ENCODE data around the gene DNAJC8.

DNA sequence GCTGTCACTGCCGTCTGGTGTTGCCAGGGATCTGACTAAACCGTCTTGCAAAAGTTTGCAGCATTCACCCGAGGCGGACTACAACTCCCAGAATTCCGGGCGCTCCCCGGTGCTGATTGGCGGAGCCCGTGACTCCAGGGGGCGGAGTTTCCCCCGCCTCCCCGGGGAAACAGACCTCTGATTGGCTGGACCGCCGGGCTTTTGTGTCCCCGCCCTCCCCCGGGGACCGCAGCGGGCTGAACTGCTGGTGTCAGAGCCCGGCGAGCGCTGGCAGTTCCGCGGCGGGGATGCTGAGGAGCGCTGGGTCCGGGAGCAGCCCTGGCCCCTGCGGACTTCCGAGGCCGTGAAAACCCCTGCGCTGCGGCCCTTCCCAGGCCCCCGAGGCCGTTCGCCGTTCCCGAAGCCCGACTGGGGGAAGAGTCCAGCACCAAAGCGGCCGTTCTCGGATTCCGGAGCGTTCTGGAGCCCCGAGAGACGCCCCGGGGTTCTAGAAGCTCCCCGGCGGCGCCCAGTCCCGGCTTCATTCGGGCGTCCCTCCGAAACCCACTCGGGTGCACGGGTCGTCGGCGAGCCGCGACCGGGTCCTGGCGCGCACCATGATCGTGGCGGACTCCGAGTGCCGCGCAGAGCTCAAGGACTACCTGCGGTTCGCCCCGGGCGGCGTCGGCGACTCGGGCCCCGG lies 26.6 kb upstream of the DNAJC8 start, which contains the start of gene SESN2:
- TF ChIP-seq, protein P1, sequence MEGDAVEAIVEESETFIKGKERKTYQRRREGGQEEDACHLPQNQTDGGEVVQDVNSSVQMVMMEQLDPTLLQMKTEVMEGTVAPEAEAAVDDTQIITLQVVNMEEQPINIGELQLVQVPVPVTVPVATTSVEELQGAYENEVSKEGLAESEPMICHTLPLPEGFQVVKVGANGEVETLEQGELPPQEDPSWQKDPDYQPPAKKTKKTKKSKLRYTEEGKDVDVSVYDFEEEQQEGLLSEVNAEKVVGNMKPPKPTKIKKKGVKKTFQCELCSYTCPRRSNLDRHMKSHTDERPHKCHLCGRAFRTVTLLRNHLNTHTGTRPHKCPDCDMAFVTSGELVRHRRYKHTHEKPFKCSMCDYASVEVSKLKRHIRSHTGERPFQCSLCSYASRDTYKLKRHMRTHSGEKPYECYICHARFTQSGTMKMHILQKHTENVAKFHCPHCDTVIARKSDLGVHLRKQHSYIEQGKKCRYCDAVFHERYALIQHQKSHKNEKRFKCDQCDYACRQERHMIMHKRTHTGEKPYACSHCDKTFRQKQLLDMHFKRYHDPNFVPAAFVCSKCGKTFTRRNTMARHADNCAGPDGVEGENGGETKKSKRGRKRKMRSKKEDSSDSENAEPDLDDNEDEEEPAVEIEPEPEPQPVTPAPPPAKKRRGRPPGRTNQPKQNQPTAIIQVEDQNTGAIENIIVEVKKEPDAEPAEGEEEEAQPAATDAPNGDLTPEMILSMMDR (IDR thresholded peaks at IDR 0.05; ENCODE audit: borderline replicate concordance, extremely low read depth, low read length, poor library complexity, severe bottlenecking): no peak
- TF ChIP-seq EZH2 (IDR thresholded peaks at IDR 0.05; ENCODE audit: borderline replicate concordance, low read depth, low read length, severe bottlenecking): no peak

Data from DND-41 (cell line).